Pons (tissue), 1 donor: Measurements from ENCODE around the gene IL6.
"Not testable (repeated sequence)": the region's sequence is repeated elsewhere in the genome, so short reads cannot be mapped to it uniquely, and the experiment has no call there.

Experiments
- DNase-seq: peaks from one replicate; pipeline ENCODE4 v3.0.0-alpha.2; 2016; ENCODE audit warnings: low spot score

The IL6 gene

DNA sequence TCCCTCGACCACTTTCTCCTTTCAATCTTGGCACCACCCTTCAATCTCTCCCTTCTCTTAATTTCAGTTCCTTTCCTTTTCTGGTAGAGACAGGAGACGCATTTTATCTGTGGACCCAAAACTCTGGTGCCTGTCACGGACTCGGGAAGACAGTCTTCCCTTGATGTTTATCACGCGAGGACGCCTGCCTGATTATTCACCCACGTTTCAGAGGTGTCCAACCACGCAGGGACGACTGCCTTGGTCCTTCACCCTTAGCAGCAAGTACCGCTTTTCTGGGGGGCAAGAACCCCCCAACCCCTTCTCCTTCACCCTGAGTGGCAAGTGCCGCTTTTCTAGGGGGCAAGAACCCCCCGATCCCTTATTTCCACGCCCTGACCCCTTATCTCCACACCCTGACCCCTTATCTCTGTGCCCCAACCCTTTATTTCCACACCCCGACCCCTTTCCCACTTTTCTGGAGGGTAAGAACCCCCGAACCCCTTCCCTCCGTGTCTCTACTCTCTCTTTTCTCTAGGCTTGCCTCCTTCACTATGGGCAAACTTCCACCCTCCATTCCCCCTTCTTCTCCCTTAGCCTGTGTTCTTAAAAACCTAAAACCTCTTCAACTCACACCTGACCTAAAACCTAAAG, 22.9 kb upstream of the IL6 start:
- not testable (repeated sequence) for DNase-seq

DNA sequence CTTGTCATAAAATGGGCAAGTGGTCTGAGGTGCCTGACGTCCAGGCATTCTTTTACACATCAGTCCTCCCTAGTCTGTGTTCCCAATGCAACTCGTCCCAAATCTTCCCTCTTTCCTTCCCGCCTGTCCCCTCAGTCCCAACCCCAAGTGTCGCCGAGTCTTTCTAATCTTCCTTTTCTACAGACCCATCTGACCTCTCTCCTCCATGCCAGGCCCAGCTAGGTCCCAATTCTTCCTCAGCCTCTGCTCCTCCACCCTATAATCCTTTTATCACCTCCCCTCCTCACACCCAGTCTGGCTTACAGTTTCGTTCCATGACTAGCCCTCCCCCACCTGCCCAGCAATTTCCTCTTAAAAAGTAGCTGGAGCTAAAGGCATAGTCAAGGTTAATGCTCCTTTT, 22.3 kb upstream of the IL6 start:
- DNase-seq = not testable (repeated sequence)

DNA sequence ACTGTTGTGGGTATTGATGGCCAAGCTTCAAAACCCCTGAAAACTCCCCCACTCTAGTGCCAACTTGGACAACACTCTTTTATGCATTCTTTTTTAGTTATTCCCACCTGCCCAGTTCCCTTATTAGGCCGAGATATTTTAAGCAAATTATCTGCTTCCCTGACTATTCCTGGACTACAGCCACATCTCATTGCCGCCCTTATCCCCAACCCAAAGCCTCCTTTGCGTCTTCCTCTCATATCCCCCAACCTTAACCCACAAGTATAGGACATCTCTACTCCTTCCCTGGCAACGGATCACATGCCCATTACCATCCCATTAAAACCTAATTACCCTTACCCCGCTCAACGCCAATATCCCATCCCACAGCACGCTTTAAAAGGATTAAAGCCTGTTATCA, 21.1 kb upstream of the IL6 start:
- not testable (repeated sequence) for DNase-seq

DNA sequence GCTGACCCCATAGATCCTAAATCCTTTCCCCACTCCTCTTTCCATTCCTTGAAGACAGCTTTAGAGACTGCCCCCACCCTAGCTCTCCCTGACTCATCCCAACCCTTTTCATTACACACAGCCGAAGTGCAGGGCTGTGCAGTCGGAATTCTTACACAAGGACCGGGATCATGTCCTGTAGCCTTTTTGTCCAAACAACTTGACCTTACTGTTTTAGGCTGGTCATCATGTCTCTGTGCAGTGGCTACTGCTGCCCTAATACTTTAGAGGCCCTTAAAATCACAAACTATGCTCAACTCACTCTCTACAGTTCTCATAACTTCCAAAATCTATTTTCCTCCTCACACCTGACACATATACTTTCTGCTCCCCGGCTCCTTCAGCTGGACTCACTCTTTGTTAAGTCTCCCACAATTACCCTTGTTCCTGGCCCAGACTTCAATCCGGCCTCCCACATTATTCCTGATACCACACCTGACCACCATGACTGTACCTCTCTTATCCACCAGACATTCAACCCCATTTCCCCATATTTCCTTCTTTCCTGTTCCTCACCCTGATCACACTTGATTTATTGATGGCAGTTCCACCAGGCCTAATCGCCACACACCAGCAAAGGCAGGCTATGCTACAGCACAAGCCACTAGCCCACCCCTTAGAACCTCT, 19.8 kb upstream of the IL6 start:
- DNase-seq = not testable (repeated sequence)

DNA sequence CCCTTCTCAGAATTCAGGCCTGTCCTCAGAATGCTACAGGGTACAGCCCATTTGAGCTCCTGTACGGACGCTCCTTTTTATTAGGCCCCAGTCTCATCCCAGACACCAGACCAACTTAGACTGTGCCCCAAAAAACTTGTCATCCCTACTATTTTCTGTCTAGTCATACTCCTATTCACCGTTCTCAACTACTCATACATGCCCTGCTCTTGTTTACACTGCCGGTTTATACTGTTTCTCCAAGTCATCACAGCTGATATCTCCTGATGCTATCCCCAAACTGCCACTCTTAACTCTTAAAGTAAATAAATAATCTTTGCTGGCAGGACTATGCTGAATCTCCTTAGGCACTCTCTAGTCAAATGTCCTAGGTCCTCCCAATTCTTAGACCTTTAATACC, 18.8 kb upstream of the IL6 start:
- DNase-seq = not testable (repeated sequence)

DNA sequence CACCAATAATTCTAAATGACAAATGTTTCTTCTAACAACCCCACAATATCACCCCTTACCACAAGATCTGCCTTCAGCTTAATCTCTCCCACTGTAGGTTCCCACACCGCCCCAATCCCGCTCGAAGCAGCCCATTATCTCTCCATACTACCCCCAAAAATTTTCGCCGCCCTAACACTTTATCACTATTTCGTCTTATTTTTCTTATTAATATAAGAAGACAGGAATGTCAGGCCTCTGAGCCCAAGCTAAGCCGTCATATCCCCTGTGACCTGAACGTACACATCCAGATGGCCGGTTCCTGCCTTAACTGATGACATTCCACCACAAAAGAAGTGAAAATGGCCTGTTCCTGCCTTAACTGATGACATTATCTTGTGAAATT, 18.3 kb upstream of the IL6 start:
- not testable (repeated sequence) for DNase-seq

DNA sequence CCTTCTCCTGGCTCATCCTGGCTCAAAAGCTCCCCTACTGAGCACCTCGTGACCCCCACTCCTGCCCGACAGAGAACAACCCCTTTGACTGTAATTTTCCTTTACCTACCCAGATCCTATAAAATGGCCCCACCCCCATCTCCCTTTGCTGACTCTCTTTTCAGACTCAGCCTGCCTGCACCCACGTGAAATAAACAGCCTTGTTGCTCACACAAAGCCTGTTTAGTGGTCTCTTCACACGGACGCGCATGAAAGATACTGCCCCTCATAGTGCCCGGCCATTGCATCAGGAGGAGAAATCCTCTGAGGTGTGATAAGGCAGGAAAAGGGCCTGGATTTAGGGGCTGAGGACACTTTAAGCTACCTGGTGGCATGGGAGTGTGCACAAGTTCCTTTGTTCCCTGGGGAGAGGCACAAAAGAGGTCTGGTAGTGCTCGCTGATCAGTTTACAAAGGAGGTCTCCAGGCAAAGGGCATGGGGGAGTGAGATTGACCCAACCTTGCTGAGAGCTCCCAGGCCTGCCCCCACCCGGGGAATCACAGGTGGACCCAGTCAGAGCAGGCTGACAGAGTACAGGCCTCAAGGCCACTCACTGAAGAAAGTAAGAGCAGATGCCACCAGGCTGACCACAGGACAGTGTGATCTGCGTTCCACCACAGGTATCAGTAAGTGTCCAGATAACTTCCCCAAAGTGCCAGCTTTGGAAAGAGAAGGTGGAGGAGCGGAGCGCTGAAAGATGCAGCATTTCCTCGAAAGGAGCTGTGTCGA, 17.8 kb upstream of the IL6 start:
- DNase-seq = not testable (repeated sequence)

DNA sequence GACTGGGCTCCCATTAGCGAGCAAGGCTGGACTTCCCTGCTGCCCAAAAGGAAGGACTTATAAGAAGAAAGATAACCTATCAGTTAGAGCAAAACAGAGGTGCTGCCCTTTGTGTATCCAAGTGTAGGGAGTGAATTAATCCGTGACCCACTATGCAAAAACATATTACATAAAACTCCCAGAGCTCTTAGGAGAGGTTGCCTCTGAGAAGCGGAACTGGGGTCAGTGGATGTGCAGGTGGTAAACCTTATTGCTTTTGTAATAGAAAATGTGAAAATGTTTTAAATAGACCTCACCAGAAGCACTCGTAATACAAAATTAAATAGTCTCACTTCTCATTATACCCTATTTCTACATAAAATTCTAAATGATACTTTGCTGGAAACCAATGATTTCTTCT, 17.1 kb upstream of the IL6 start:
- no peak for DNase-seq

DNA sequence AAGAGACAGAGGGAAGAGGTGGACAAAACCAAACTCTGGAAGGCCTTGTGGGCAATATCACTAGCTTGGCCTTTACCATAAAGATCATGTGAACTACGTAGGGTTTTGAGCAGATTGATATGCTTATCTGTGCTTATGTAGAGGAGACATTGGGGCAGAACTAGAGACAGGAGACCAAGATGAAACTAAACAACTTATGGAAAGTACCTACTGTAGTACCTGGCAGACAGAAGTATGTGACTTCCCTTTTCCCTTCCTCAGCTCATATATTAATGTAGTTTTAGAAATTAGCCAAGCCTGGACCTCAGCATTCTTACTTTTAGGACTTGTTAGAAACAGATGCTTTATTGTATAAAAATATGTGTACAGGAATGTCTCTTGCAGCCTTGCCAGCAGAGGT, 14.0 kb upstream of the IL6 start:
- no peak for DNase-seq

DNA sequence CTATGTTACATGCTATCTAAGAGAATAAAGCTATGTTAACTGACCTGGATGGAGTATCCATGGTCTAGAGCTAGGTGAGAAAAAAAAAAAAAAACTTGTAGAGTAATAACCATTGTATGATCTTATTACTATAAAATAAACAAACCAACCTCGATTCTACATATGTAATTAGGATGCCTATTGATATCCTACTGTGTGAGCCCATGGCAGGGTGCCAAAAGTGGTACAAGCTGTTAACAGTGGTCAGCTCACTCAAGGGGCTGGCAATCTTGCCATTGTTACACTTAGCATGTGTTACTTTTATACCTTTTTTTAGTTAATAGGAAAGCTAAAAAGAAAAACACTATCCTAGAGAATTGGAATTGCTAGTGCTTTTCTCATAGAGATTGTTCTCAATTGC, 13.5 kb upstream of the IL6 start:
- DNase-seq = no peak

DNA sequence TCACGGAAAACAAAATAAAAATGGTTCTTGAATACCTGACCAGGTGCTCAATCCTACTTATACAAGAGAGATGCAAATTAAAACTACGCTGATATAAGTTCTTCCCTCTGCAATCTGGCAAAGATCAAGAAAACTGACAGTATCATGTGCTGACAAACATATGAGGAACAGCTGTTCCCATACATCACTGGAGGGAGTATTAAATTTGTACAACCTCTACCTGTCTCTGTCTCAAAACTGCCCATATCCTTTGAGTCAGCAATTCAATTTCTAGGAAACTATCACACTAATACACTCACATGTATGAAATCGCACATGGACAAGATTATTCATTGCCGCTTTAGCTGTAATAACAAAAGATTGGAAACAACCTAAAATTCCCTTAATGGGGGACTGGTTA, 11.0 kb upstream of the IL6 start:
- no peak for DNase-seq

DNA sequence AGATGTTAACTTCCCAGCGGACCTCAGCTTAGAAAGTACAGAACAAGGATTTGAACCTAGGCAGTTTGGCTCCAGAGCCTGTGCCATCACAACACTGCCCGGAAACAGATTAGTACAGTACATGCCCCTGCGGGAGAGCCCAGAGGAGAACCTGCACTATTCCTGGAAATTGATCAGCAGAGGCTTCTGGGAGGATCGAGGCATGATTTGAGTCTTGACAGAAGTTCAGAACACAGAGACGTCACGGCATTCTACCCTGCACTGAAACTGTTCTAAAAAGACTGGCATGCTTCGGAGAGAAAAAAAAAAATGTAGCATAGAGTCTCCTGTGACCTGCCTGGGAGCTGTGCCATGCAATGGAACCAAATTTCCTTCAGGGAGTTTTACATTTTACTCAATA, 9.2 kb upstream of the IL6 start:
- no peak for DNase-seq

DNA sequence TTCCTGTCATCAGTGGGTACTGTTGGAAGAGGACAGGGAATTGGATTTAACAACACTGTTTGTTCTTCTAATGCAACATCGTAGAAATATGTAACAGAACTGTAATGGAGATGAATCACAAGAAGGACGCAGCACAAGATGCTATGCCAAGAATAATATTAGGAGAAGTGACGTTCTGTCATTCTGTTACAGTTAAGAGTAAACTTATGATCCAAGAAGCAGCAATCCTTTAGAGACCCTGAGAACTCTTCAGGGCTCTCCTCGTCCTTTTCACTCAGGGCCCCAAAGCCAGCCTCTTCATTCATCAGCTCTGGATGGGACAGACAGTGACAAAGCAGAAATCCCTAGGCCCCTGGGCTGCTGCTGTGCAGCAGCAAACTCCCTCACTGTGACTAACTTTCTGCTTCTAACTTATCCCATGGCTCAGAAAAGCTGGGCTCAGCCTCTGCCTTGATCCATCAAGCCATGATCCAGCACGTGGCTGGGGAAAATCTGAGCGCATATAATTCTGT, 8.7 kb upstream of the IL6 start:
- no peak for DNase-seq

DNA sequence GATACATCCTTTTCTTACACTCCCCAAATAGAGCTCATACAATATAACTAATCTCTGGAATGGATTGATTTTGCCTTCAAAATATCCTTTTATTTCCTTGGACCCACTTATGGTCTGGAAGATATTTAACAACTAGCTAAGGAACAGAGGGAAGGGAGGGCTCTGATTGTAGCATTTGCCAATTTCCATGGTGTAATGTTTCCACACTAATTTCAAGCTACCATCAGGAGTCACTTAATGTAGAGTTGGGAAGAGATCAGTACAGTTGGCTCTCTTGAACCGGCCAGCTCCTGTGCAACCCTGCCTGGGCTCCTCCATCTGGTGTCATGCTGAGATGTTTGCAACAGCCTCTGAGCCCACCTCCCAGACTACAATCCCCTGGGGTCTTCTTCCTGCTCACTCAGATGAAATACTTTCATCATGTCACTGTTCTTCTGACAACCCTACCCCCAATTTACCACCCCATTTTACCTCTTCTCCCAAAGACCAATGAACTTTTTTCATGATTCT, 8.0 kb upstream of the IL6 start:
- no peak for DNase-seq

DNA sequence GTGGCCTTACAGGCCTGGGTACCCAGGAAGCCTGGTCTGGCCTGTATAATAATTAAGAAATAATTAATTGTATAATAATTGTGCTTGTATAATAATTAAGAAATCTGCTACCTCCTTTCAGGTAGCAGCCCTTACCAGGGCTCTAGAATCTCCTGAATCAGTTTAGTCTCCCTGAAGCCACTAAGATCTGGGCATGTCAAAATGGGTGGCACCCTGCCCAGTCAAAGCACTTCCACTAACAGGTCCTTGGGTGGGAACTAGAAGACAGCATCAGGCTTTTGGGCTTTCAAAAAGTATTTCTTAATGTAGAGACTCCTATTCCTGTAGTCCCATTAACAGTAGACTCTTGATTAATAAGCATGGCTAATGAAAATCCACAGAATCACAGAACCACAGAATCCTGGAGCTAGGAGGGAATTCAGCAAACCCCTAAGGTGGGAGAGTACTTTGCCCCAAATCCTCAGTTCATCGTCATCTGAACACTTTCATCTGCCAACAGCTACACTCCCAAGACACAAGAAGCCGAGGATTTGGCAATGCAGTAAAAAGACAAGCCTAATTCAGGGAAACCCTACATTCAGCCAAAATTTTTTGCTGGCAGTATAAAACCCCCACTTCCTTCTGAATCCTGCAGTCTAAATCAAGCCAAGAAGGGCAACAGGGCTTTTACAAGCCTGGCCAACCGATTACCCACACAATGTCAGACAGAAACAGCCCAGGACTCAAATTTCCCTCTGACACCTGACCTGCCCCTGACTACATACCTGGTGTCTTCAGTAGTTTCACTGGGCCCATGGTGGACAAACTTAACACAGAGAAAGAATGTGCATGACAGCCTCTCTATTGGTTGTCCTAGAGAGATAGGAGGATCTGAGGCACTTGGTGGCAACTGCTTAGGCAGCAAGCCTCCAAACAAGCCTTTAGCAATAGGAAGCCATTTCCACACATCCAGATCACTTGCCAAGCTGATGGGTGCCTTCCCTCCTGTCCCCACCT, 5.9 kb upstream of the IL6 start:
- DNase-seq = no peak

DNA sequence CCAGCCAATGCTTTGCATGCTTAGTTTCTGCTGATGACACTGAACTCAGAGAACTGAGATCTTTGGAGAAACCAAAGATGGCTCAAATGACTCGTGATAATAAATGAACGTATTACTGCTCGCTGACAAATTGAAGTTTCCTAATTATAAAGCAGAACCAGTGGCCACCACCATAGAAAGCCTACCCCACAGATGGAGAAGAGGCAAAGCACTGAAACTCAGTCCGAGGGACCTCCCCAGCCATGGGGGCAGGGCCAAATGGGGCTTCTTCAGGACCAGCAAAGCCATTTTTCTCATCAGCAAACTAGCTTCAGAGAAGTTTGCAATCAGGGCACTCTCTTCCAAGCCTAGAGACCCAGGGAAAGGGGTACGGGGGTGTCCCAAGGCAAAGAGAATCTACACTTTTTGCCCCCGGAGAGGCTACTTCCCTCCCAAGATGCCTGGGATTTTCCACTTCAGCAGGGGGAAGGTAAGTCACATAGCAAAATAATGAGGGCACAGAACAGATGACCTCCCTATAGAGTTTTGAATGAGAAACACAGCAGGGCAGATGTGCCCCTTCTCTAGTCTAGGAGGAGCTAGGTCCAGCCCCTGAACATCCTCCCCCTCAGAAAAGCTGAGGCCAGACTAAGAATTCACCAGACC, 4.3 kb upstream of the IL6 start:
- DNase-seq = no peak

DNA sequence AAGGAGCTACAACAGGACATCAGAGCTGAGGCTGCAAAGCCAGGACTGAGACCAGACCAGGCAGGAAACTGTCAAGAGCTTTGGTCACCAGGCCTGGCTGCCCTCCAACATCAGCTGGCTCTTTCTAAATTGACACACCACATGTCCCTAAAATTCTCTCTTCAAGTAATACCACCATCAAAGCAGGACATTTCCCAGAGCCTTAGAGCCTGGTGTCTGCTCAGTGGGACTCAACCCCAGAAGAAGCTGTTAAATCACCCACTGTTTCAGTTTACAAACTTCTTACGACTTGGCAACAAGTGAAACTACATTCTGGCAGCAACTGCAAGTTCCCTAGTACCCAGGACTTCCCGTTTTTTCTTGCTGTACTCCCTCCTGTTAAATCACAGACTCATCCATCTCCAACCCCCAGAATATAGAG, 3.8 kb upstream of the IL6 start:
- peak; percentile 76 for DNase-seq

DNA sequence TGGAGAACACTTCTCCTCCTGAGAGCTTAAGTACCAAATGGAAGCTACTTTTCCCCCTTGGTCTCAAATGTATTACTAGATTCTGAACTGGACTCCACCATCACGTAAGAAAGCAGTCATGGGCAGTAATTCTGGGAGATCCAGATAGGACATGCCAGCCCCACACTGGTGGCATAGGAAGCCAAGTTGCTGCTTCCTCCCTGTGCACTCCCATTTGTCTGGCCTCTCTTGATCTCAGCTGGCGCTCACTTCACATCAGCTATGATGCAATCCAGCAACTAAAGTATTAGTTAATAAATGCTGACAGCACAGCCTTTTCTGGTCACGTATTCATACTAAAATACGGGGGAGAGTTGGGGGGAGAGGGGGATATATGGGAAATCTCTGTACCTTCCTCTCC, 3.4 kb upstream of the IL6 start:
- DNase-seq = no peak

DNA sequence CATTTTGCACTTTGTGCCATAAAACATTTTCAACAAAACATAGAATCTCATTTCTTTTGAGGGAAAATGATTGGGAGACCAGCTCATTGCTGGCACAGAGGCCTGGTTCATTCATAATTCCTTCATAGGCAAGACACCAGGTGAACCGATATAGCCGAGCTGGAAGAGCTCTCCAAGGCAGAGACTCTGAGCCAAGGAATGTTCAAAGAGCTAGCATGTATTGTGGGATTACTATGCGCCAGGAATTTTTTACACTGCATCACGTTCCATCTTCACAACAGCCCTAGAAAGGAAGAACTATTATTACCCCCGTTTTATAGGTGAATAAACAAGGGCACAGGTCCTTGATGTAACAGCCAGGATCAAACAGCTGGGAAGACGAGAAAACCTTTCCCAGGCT, 2.1 kb upstream of the IL6 start:
- no peak for DNase-seq

DNA sequence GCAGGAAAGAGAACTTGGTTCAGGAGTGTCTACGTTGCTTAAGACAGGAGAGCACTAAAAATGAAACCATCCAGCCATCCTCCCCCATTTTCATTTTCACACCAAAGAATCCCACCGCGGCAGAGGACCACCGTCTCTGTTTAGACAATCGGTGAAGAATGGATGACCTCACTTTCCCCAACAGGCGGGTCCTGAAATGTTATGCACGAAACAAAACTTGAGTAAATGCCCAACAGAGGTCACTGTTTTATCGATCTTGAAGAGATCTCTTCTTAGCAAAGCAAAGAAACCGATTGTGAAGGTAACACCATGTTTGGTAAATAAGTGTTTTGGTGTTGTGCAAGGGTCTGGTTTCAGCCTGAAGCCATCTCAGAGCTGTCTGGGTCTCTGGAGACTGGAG, 1.4 kb upstream of the IL6 start:
- DNase-seq = no peak

DNA sequence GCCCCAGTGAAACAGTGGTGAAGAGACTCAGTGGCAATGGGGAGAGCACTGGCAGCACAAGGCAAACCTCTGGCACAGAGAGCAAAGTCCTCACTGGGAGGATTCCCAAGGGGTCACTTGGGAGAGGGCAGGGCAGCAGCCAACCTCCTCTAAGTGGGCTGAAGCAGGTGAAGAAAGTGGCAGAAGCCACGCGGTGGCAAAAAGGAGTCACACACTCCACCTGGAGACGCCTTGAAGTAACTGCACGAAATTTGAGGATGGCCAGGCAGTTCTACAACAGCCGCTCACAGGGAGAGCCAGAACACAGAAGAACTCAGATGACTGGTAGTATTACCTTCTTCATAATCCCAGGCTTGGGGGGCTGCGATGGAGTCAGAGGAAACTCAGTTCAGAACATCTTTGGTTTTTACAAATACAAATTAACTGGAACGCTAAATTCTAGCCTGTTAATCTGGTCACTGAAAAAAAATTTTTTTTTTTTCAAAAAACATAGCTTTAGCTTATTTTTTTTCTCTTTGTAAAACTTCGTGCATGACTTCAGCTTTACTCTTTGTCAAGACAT, 574 bp upstream of the IL6 start:
- DNase-seq = peak; percentile 39
